Stimulated activated CD4-positive, alpha-beta T cell treated with anti-CD3 and anti-CD28 coated beads, Interleukin-1b, Interleukin-23, amount 100 ng/mL, for 24 hours (primary cell): ENCODE data around the gene RBM19.

Source experiments
- DNase-seq, 4 experiments: peaks; one replicate each; pipeline ENCODE4 v3.0.0-alpha.2; 2020; ENCODE audit warnings: low read depth in 4 of 4, low spot score in 1 of 4

The RBM19 gene

DNA sequence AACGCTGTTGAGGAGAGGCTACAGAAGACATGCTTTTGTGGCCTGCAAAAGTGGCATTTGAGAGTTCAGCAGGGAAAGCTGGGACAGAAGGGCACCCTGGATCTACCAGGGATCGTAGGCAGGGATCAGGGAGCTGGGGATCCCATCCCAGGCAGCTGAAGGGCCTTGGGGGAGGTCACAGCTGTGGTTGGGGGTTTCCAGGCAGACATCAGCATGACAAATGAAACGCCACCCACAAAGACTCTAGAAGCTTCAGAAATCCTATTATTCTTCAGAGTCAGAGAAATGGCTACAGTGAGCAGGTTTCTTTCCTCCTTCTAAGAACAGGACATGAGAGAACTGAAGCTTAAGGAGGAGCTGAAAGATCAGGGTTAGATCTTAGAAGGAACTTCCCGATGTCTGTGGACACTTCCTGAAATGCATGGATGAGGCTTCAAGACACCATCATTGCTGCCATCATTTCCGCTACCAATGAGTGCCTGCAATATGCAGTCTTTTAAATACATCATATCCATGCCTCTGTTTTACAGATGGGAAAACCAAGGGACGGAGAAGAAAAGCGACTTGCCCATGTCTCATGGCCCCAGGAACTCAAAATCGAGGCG, 104.3 kb downstream of the RBM19 start:
- no peak for DNase-seq

DNA sequence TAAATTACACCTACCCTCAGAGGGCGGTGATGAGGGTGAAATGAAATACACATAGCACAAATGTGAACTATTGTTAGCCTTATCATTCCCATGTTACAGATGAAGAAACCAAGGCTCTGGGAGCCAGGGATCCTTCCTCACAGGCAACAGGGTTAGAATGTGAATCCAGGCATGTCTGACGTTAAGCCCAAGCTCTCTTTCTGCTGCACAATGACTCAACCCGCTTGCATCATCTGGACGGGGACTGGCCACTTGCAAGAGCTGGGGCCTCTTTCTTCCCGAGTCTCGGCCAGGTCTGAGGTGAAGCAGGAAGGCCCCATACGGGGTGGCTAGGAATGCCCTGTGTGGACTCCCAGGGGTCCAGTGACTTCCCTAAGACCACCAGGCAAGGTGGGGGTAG, 105.2 kb downstream of the RBM19 start:
- no peak for DNase-seq

DNA sequence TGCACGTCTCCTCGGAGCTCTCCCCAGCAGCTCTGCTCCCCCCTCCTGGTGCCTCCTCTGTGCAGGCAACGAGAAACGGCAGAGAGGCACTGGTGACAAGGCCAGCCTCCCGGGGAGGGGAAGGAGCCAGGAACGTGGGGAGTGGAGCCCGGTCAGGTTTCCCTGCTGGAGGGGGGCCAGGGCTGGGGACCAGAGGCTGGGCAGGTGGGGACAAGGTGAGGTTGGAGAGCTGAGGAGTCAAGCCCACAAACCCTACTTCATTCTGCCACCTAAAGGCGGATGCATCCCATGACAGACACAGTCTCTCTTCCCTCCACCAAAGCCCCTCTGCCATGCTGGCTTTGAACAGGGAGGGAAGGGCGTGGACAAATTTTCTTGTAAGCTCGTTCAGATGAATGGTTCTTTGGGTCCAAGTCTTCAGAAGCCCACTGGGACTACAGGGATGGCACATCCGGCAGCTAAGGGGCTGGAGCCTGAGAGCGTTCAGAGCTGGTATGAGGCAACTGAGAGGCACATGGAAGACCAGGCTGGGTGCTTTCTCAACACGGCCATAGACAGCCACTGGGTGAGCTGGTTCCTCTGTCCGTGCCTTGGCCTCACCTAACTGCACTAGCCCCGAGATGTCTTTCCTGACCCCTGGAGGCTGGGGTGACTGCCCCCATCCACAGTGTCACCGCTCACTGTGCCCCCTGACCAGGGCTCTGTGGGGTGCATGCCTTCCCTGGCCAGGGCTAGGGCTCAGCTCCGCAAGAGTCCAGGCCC, 105.9 kb downstream of the RBM19 start:
- DNase-seq, result no peak

DNA sequence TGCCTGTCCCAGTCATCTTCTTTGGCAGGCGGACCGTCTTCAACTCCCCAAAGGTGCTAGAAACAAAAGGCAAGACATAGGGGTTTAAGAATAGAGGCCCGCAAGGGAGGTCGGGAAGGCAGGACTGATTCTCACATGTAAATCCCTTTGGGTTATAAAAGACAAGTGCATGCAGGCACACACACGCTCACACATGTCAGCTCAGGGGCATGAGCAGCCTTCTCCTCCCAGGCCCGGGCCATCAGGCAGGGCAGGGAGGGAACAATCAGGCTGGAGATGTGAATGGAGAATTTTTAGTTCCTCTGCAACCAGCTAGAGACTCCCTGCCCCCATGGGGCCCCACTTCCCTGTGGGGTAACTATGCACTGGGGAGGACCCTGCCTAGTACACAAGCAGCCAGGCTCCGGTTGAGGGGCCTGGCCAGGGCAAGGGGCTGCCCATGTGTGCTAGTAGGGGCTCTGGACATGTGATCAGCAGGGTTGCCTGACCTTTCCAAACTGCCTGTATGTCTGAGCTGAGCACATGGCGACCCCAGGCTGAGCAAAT, 107.2 kb downstream of the RBM19 start:
- DNase-seq, result no peak

DNA sequence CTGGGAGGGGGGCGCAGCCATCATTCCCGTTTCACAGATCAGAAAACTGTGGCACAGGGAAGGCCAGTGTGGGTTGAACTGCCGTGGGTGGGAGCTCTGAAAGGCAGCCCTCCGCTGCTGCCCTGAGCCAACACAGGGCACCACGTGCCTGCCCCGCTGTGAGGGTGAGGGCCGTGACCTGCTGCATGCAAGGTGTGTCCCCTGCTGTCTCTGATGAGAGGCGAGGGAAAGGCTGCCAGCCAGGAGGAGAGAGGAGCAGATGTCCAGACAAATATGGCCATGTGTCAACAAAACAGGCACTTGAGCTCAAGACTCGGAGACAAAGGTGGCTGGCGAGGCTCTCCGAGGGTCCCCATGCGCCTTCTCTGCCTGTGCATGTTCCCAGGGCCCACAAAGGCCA, 108.8 kb downstream of the RBM19 start:
- no peak for DNase-seq

DNA sequence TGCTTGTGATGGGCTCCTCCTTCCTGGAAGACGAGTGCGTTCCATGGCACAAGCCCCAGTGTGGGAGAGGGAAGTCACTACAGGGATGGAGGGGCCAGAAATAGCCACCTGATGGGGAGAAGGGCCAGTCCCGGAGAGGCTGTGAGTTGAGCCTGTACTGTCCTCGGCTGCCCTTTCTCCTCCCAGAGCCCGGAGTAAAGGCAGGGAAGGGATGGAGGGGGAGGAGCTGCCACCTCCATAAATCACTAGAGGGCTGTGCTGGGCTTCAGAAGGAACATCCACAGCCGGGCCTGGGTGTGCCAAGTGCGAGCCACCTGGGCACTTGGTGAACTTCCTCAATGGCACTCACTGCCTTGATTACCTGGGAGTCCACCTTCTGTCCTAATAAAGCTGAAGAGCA, 110.1 kb downstream of the RBM19 start:
- no peak for DNase-seq

DNA sequence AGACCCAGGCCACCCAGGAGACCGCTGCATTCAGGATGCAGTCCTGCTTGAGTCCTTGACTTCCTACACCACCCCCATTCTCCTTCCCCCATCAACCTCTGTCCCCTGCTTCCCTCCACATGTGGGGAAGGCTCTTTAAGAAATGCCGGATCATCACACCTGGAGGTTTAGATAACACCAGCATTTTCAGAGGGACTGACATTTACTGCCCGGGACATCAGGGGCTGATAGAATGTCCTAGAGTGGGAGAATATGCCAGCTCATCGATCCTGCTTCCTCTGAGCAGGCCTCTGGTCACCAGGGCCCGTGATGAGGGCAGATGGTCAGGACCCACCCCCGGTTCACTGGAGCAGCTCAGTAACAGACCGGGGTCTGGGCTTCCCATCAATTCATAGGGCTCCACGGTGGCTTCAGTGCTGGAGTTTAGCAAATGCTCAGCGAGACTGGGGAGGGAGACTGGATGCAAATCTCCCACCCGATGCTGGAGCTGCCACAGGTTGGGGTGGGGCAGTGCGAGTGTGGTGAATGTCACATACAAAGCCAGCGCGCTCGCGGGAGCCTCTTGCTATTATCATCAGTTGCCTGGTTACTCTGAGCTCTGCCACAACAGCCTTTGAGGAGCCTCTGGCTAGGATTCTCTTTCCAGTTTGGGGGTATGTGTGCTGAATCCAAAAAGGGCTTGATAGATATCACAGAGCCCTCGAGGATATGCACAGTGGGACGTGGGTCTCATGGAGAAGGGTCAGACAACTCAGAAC, 111.6 kb downstream of the RBM19 start:
- DNase-seq, result no peak

DNA sequence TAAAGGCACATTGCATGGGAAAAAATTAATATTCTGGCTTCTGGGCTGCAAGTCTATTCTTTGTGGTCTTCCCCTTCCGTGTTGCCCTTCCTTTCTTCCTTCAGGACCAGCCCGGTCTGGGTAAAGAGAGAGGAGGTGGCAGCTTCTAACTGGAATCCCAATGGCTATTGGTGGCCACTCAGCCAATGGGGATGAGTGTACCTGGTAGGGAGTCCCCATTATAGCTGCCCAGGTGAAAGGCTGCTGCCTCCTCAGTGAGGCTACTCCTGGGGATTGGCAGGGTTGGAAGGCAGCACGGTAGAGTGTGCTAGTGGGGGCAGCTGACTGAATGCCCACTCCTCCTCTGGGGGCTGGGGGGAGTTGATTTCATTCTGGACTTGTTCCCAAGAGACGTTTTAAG, 112.6 kb downstream of the RBM19 start:
- no peak for DNase-seq

DNA sequence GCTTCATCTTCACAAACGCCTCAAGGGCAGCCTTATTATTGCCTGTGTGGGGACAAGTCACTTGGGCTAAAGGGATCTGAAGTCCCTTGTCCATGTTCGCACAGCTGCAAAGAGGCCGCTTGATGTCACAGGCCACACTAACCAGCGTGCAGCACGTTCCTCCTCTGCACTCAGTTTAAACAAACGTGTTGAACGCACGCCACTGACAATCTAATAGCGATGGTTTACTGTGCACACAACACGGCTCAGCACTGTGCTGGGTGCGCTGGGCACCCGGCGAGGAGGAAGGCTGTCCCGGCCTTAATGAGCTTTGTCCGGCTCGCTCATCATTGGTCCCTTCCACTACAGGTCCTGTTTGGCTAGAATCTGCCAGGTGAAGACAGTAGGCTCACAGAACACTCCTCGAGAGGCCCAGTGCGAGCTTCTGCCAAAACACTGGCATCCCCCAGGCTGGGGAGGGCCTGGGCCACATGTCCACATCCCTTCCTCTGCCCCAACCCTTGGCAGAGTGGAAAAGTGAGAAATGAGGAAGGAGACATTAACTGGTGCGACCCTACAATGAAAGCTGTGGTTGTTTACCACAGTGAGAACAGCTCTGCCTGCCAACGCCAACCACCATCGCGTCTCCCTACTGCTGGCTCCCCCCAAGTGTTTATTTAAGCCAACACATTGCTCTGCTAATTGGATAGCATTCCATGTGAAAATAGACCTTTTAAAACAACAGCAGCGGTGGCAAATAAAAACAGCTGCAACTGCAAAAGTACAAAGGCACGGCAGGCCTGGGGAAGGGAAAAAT, 113.2 kb downstream of the RBM19 start:
- no peak for DNase-seq

DNA sequence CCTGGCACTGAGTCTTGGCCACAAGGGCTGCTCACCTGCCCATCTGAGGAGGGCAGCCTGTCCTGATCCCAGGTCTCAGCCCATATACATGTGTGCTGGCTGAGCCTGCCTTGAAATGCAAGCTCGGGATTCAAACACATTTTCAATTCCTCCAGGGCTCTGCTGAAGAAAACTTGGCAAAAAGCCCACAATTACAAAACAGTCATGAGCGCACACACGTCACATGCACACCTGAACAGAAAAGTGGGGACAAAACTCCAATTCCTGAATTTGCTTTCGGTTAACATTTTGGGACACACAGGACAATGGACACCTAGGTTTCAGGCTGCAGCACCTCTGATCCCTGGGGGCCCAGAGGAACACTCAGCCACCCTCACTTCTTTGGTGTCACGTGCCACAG, 113.9 kb downstream of the RBM19 start:
- DNase-seq, result no peak

DNA sequence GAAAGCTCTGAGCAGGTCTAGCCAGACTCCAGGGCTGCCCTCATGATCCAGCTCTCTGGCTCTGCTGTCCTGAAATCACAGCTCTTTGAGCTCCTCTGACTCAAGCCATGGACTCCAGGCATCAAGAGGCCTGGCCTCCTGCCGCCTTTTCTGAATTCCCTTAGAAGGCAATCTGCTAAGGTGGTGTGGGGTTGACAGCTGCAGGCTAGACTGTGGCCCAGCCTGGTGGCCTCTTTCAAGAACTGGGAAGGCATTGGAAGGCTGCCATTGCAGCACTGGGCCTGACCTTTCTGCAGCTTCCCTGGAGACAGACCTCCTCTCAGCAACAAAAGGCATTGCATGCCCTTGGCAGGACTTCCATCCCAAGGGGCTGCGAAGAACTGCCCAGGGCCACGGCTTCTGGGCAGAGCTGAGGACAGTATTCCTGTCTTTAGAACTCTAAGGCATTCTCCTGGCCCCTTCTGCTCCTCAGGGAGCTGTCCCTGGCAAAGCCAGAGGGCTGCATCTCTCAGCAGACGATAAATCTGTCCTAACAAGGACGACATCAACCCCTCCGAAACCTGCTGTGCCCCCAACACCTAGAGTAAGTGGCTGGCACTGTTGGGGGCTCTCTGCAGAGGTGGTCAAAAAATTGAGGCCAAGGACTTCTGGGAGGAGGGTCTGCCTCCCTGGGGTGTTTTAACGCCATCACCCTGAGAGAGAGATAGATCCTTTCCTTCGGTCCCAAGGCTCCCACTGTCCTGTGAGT, 115.6 kb downstream of the RBM19 start:
- no peak for DNase-seq

DNA sequence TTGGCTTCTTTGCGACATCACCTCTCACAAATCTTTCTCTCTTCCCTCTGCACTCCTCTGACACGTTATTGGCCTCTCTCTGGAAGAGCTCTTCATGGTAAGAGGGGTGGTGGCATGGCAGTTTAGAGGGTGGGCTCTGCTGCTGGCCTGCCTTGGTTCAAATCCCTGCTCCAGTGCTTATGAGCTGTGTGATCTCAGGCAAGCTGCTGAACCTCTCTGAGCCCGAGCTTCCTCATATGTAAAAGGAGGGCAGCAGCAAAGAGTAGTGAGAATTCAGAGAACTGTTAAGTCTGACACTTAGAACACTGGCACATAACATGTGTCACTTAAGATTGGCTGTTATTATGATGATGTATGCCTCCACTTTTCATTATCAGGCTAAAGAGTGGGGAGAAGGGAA, 118.3 kb downstream of the RBM19 start:
- DNase-seq, result no peak

DNA sequence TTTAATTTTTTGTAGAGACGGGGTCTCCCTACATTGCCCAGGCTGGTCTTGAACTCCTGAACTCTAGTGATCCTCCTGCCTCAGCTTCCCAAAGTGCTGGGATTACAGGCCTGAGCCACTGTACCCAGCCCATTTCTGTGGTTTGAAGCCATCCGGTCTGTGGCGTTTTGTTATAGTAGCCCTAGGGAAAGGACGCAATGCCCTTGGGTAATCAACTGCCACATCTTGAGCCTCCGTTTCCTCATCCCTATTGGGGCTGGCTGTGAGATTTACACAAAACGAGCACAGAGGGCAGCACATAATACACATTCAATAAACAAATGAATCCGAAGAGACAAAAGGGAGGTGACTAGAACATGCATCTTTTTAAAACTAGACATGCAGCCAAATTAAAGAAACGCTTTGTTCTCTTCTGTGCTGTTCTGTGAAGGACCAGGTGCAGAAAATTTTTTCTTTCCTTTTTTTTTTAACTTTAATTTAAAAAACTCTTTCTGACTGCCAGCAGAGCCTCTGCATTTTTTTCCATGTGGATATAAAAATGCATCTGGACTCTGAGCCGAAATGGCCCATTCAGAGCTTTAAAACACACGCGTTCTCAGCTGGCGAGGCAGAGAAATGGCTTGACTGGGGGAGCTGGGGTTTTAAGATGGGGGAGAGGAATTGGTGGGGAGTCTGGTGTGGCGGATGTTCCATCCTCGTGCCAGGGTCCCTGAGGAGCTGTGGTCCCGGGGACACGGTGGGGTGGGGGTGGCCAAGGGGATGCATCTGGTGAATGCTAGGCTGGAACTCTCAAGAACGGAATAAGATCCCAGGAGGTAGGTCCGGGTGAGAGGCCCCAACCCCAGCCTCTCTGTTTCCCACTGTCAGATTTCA, 119.0 kb downstream of the RBM19 start:
- DNase-seq, result no peak

DNA sequence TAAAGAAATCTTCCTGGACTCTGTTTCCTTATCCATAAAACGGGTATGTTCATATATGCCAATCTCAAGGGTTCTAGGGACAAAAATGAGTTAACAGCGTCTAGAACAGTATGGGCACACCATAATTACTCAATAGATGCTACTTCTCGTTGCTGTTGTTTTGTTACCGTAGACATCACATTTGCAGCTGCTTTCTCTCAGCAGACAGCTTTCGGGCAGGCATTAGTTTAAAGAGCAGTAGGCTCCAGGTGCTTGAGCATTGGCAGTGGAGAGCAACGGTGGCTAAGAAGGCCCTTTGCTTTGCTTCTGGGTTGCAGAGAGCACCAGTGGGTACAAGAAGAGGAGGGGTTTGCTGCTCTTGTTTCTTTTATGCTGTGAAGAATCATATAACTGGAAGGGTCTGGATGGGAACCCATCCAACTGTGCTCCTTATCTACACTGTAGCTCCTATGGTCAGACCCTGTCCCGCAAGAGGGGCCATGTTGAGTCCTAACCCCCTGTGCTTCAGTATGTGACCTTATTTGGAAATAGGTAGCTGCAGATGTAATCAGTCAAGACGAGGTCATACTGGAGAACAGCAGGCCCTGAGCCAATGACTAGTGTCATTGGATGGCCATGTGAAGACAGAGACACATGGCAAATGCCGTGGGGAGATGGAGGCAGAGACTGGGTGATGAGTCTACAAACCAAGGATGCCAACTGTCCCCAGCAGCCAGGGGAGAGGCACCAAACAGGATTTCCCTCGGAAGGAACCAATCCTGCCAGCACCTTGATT, 120.0 kb downstream of the RBM19 start:
- DNase-seq, result no peak

DNA sequence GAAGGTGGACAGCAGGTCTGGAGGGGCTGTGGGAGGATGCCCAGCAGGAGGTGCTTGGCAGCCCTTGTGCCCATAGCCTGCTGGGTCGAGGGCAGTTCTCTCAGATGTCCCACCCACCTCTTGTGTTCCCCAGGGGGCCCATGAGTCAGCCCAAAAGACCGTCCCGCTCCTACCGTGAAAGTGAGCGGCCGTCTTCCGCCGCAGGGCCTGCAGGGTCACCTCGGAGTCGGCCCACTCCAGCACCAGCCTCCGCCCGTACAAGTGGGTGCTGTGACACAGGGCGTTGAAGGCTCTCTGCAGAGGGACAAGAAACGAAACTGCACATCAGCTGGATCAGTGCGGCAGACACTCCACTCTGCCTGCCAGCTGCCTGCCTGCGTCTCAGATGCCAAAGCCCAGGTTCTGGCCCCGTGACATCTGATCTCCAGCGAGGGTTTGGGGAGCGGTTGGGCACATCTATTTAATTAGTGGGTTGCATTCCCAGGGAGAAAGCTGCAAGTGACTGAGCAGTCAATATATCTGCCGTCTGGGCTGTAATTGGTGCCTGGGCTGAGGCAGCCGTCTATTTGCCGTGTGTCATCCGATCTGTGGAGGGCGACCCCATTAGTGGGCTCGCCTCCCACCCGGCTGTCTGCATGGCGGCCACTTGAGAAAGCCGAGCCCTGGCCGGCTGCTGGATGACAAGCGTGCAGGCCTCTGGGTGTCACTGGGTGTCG, 121.5 kb downstream of the RBM19 start:
- no peak for DNase-seq

DNA sequence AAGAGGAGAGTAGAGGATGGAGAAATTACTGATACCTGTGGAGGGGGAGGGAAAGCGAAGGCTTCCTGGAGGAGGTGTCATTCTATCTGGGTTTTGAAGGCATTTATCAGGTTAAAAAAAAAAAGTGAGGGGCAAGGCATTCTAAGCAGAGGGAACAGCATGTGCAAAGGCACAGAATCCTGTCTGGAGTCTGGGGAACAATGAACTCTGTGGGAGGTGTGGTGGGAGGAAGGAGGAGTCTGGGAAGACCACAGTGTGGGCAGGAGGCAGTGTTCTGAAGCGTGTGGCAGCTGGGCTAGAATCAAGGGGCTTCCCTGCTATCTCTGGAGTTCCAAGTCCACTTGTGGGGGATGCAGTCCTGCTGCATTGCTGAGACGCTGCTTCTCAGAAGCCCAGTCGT, 123.4 kb downstream of the RBM19 start:
- no peak for DNase-seq

DNA sequence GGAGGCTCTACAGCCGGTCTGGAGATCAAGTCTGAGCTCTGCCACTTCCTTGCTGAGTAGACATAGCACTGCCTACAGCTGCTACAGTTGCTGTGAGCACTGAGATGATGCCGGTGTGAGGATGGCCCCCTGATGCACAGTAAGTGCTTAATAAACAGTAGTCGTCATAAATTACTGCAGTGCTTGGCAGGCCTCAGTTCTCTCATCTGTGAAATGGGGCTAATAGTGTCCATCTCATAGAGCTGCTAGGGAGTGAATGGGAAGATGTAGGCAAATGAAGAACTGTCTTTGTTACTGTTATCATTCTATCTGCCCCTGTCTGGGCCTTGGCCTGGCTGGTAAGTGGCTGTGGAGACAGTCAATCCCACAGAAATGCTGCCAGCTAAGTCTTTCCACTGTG, 124.3 kb downstream of the RBM19 start:
- DNase-seq, result no peak

DNA sequence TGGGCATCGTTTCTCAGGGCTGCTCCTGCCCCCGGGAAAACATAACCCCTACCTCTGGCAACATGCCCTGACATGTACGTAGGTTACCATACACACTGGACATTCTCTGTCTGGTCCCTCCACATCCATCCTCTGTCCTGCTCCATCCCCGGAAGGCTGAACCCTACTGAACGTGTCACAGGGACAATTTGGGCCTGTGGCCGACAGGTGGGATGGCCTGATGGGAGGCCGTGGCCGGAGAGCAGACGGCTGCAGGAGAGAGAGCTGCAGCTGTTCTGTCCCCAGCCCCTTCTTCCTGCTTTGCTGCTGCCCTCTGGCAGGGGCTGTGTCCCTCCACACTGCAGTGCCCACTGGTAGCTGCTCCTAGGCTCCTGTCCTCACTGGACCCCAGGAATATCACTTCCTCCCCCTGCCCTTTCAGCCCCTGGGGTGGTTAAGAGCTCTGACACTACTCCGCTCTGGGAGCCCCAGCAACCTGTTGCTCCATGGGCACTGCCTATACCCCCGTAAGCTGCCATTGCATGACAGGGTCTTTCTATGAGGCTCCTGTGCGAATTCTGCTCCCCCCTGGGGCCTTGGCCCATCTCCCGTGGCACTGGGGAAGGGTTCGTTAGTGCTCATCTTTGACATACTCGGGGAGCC, 125.6 kb downstream of the RBM19 start:
- no peak for DNase-seq
